HFFc6 (cell line): ENCODE data around the gene NME1. TPM values are rescaled to one million over a fixed set of nuclear protein-coding genes. Genes with fewer than 3 reads are reported as not detected.
"Not testable (repeated sequence)": the region's sequence is repeated elsewhere in the genome, so short reads cannot be mapped to it uniquely, and the experiment has no call there.

Source experiments
- DNase-seq: peaks from one replicate; pipeline ENCODE4 v3.0.0-alpha.2; 2018
- H3K27ac Mint-ChIP-seq: 2 replicates; pipeline ENCODE4 v1.8.0; 2020; ENCODE audit warnings: mild to moderate bottlenecking, mixed read lengths
- H3K27me3 Mint-ChIP-seq: 2 replicates; pipeline ENCODE4 v1.8.0; 2021; ENCODE audit warnings: mild to moderate bottlenecking, moderate library complexity, mixed read lengths; ENCODE audit not compliant: insufficient read depth
- H3K36me3 Mint-ChIP-seq: 2 replicates; pipeline ENCODE4 v1.8.0; 2021; ENCODE audit warnings: low read depth, mixed read lengths
- H3K4me1 Mint-ChIP-seq: 2 replicates; pipeline ENCODE4 v1.8.0; 2020; ENCODE audit warnings: low read depth, mixed read lengths
- H3K4me3 Mint-ChIP-seq: 2 replicates; pipeline ENCODE4 v1.8.0; 2020; ENCODE audit warnings: mild to moderate bottlenecking, moderate library complexity, mixed read lengths
- H3K9me3 Mint-ChIP-seq: 2 replicates; pipeline ENCODE4 v1.8.0; 2020; ENCODE audit warnings: mild to moderate bottlenecking, mixed read lengths
- long read RNA-seq: library from polyadenylated mRNA; unstranded; transcript quantifications from one replicate; pipeline ENCODE4 v2.0.0, GENCODE V29; 2019
- total RNA-seq, 6 experiments: library from RNA; stranded (reverse); fragmentation: NEBNext Ultra II Directional; extraction: Animal tissue kit (Norgen Biotek cat#: 25700); gene quantifications; 2 replicates in 1 of 6; 3 replicates in 5 of 6; pipeline ENCODE4 v1.2.3, GENCODE V29; 2021
- TF ChIP-seq, protein P1 (sequence below): fragments of 200-600 bp; sonication (generic); IDR thresholded peaks from 2 replicates; pipeline ENCODE4 v1.5.0; 2021; ENCODE audit warnings: antibody characterized with exemption, mild to moderate bottlenecking

The NME1 gene
- total RNA-seq: 100 to 1,000 TPM; 309 to 358 (median 320) TPM
- long read RNA-seq, transcript NME1-202 (6 exons, 986 nt): minor isoform, 14 of 432 reads
- long read RNA-seq, transcript NME1-203 (5 exons, 940 nt): major isoform, 398 of 432 reads
- long read RNA-seq, partial matches to known transcripts: 12 of 432 reads
- long read RNA-seq, other reads (novel, unspliced or antisense): 7 of 432 reads

DNA sequence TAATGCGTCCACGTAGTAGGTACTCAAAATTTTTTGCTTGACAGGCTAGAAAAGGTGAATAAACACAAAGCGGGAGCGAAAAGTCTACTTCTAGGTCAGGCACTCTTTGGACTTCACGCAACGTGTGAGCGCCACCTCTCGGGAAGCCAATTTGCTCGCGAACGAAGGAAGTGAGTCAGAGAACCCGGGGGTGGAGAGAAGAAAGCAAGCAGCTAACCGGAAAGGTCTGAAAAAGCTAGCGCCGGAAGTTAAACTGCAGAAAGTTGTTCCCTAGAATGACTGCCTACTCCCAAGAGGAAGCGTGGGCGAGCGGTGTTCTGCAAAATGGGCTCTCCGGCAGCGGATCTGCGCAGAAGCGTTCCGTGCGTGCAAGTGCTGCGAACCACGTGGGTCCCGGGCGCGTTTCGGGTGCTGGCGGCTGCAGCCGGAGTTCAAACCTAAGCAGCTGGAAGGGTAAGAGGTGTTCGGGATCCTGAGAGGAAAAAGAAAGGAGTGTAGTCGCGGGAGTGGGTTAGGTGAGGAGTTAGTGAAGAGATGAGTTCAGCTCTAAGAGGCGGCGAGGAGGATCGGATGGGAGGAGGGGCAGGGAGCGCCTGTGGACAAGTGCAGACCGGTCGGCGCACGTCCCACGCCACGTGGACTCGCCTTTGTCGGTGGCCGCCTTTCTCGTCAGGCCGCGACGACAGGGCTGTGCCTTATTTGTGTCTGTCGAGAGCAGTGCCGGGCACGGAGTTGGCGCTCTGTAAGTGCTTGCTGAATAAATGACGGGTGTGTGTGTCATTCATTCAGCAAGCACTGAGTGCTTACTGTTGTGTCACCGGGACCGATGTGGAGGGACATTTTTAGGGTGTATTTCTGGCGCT, at the start of gene NME1:
Gene NME1, plus strand, starts transcription at position 350 of the 863 bp plus-strand sequence. CDS start 2,096 bp downstream, outside the sequence.
- TF ChIP-seq, protein P1, sequence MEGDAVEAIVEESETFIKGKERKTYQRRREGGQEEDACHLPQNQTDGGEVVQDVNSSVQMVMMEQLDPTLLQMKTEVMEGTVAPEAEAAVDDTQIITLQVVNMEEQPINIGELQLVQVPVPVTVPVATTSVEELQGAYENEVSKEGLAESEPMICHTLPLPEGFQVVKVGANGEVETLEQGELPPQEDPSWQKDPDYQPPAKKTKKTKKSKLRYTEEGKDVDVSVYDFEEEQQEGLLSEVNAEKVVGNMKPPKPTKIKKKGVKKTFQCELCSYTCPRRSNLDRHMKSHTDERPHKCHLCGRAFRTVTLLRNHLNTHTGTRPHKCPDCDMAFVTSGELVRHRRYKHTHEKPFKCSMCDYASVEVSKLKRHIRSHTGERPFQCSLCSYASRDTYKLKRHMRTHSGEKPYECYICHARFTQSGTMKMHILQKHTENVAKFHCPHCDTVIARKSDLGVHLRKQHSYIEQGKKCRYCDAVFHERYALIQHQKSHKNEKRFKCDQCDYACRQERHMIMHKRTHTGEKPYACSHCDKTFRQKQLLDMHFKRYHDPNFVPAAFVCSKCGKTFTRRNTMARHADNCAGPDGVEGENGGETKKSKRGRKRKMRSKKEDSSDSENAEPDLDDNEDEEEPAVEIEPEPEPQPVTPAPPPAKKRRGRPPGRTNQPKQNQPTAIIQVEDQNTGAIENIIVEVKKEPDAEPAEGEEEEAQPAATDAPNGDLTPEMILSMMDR: peak; percentile 85
- Mint-ChIP-seq H3K27me3 (no peaks in the 10 kb centered on the region), H3K9me3 (no peaks in the 10 kb centered on the region), H3K27ac (no peak within 1 kb of the TSS), H3K4me3 (no peak within 1 kb of the TSS), H3K4me1 (peaks cover 20% of the 10 kb centered on the region), H3K36me3 (peaks cover 13% of the 10 kb centered on the region; the same call in 1 of the 2 replicates)
- peak; percentile 99 for DNase-seq

GRCh38 chr17:51107778-51108177, 45.6 kb upstream of the NME1 start:
- H3K4me1 Mint-ChIP-seq: peaks cover 13% of the 10 kb centered on the region; the same call in 1 of the 2 replicates
- no peaks in the 10 kb centered on the region for H3K36me3 Mint-ChIP-seq
- H3K27ac Mint-ChIP-seq: no peak overlapping the region
- TF ChIP-seq, protein P1: no peak
- H3K27me3 Mint-ChIP-seq: no peaks in the 10 kb centered on the region; the same call in 1 of the 2 replicates
- H3K4me3 Mint-ChIP-seq: no peak overlapping the region
- no peak for DNase-seq
- H3K9me3 Mint-ChIP-seq: no peaks in the 10 kb centered on the region

DNA sequence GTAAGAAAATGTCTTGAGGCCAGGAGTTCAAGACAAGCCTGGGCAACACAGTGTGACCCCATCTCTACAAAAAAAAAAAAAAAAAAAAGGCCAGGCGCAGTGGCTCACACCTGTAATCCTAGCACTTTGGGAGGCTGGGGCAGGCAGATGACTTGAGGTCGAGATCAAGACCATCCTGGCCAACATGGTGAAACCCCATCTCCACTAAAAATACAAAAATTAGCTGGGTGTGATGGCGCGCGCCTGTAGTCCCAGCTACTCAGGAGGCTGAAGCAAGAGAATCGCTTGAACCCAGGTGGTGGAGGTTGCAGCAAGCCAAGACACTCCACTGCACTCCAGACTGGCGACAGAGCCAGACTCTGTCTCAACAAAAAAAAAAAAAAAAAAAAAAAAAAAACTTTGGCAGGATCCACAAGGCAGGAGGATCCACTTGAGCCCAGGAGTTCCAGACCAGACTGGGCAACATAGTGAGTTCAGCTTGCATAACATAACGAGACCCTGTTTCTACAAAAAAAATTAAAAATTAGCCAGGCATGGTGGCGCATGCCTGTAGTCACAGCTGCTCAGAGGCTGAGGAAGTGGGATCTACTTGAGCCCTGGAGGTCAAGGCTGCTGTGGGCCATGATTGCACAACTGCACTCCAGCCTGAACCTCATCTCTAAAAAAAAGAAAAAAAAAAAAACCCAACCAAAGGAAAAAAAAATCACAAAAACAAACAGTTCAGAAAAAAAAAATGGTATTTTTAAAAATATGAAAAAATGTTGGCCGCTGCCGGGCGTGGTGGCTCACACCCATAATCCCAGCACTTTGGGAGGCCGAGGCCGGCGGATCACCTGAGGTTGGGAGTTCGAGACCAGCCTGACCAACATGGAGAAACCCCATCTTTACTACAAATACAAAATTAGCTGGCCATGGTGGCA, 40.8 kb upstream of the NME1 start:
- not testable (repeated sequence) for H3K27me3 Mint-ChIP-seq, H3K27ac Mint-ChIP-seq, H3K4me3 Mint-ChIP-seq, DNase-seq, H3K9me3 Mint-ChIP-seq, H3K36me3 Mint-ChIP-seq
- peaks cover 12% of the 10 kb centered on the region for H3K4me1 Mint-ChIP-seq

GRCh38 chr17:51115179-51115578, 38.2 kb upstream of the NME1 start:
- H3K4me1 Mint-ChIP-seq: peaks cover 29% of the 10 kb centered on the region
- no peaks in the 10 kb centered on the region for H3K36me3 Mint-ChIP-seq
- no peaks in the 10 kb centered on the region; the same call in 1 of the 2 replicates for H3K27me3 Mint-ChIP-seq
- TF ChIP-seq, protein P1: no peak
- DNase-seq: no peak
- no peak overlapping the region for H3K4me3 Mint-ChIP-seq
- no peak overlapping the region for H3K27ac Mint-ChIP-seq
- H3K9me3 Mint-ChIP-seq: no peaks in the 10 kb centered on the region

DNA sequence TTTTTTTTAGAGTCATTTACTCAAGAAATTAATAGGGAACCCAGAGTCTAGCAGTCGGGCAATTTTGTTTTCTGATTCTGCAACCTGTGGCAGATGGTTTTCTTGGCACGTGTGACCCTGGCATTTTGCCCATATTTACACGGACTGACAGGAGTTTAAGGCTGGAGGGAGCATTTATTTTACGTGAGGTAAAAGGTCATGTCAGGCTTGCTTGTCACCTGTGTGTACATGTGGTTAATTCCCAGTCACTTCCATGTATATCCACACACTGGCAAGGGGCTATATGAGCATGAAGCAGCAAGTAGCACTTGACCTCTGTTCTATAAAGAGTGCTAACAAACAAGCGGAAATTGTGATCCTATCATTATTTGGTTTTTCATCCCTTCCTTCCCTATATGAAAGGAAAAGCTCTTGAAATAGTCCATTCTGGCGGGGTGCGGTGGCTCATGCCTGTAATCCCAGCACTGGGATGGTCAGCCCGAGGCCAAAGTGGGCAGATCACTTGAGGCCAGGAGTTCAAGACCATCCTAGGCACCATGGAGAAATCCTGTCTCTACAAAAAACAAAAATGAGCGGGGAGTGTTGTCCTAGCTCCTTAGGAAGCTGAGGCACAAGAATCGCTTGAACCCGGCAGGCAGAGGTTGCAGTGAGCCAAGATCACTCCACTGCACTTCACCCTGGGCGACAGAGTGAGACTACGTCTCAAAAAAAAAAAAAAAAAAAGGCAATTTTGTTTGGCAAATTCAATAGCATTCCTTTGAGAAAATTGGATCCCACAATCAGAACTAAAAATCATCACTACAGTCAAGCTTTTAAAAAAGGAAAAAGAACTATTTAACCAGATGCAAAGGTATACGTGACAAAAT, 34.8 kb upstream of the NME1 start:
- Mint-ChIP-seq H3K4me1 (peaks cover 47% of the 10 kb centered on the region), H3K27me3 (peaks cover 5% of the 10 kb centered on the region; the same call in 1 of the 2 replicates), H3K9me3 (no peaks in the 10 kb centered on the region), H3K36me3 (no peaks in the 10 kb centered on the region), H3K27ac (no peak overlapping the region), H3K4me3 (peak overlapping the region; percentile 98)
- TF ChIP-seq, protein P1: no peak
- DNase-seq: no peak
